HG03045 (cell line): Measurements from ENCODE around the gene CMC2.

Experiments used
- ATAC-seq: cut with Tn5 transposase; IDR thresholded peaks from one replicate; pipeline ENCODE4 v1.9.1; 2021; ENCODE audit warnings: mild to moderate bottlenecking, moderate library complexity; ENCODE audit not compliant: unreplicated experiment

Gene CMC2

DNA sequence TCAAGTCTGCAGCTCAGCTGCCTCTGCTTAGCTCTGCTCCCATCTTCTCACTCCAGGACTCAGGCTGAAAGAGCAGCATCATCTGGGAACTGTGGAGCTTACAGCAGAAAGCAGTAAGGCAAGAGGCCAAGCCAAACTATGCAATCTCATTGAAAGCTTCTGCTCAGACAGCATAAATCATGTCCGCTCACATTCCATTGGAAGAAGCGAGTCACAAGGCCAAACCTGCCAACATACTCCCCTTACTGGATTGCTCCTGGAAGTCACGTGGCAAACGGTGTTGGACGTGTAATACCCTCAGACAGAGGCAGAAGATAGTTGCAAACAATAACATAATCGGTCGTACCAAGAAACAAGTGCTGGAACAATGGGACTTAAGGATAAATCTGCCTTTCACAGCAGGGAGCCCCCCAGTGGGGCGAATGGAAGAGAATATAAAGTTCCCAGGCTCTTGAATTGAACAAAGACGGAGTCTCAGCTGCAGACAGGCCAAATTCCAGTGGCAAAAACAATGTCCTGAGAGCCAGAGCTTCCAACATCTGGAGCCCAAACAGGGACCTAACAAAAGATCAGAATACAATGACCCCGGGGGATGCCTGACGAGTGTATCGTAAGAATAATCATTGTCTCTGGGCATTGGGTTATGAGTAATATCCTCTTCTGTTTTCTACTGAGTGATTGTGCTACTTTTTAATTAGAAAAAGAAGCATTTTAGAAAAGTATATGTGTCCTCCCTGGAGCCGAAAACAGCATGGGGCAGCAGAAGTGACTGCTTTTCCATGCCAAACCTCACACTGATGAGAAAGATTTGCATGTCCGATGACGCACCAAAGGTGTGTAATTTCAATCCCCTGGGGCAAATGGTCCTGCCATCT, 68.4 kb downstream of the CMC2 start:
- no peak for ATAC-seq

DNA sequence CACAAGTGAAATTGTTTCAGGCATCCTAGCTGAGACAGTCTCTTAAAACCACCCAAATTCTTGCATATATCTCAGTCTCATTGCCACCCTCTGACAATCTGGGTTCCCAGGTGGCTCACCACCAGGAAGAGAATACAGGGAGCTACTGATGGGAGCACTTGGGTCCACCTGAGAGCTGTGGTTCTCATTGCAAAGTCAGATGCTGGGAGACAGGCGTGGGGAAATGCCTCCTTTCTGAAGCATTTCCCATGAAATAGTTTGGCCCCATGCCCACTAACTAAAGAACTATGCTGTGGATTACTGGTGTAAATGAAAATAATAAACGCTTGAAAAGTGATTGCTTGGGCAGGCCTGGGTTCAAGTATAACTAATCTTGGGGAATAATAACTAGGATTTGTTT, 70.3 kb downstream of the CMC2 start:
- no peak for ATAC-seq

DNA sequence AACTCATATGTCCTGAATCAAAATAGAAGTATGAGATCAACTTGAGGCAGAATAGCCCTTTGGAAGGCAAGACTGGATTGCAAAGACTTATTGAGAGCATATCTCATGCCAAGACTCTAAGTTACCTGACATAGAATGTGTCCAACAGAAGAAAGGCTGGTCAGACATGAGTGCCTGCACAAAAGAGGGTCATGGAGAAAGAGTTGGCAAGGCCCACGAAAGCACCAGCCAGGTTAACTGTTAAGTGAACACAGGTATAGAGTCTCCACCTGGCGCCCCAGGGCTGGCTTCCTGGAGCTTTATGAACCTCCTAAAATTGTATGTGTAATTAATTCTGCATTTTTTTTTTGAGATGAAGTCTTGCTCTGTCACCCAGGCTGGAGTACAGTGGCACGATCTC, 71.0 kb downstream of the CMC2 start:
- ATAC-seq = no peak

- ATAC-seq = no peak
These were observed 74.0 kb downstream of the CMC2 start for GRCh38 chr16:80932708-80933095.

GRCh38 chr16:80931801-80932707, 74.6 kb downstream of the CMC2 start:
- ATAC-seq = no peak

GRCh38 chr16:80924372-80924978, 82.2 kb downstream of the CMC2 start:
- ATAC-seq = no peak

GRCh38 chr16:80923356-80923755, 83.3 kb downstream of the CMC2 start:
- no peak for ATAC-seq
